GM20431 (cell line): Measurements from ENCODE around the gene NSUN7.
"Not testable (repeated sequence)": the region's sequence is repeated elsewhere in the genome, so short reads cannot be mapped to it uniquely, and the experiment has no call there.

Experiments
- in situ Hi-C: fragments of 300-500 bp; cut with MseI, MboI; formaldehyde crosslinking; loops from one replicate; pipeline ENCODE4 v1.15.0; 2020; ENCODE audit warnings: low sequenced_read_pairs; ENCODE audit not compliant: unreplicated experiment

The NSUN7 gene

DNA sequence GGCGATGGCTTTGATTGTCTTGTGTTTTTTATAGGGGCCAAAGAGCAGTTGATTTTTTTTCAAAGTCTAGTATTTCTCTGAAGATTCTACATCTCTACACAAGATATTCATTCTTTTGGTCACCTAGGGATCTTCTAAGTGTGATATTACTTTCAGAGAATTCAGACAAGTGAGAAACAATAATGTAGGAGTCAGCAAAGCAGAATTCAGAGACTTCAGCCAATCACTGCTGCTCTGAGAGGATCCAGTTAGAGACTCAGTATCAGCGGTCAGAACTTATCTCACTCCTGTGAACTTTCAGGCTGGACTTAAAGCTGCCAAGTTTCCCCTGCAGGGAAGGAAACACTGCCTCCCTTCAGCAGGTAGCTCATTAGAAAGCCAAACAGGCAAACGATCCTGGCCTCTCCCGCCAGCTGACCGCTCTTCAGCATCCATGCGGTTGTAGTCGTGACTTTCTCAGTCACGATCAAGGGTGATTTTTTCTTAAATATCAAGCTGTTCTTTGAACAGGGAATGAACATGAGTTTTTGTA is 59.2 kb downstream of the NSUN7 start:
- in situ Hi-C loops, result no loop called here

- in situ Hi-C loops, result no loop called here
Observed at GRCh38 chr4:40811956-40812355, 62.2 kb downstream of the NSUN7 start.

GRCh38 chr4:40812386-40812785 is 62.6 kb downstream of the NSUN7 start:
- in situ Hi-C loops, result no loop called here

GRCh38 chr4:40812856-40813255 is 63.1 kb downstream of the NSUN7 start:
- in situ Hi-C loops, result no loop called here

GRCh38 chr4:40817157-40817556 is 67.4 kb downstream of the NSUN7 start:
- in situ Hi-C loops, result not testable (repeated sequence)

DNA sequence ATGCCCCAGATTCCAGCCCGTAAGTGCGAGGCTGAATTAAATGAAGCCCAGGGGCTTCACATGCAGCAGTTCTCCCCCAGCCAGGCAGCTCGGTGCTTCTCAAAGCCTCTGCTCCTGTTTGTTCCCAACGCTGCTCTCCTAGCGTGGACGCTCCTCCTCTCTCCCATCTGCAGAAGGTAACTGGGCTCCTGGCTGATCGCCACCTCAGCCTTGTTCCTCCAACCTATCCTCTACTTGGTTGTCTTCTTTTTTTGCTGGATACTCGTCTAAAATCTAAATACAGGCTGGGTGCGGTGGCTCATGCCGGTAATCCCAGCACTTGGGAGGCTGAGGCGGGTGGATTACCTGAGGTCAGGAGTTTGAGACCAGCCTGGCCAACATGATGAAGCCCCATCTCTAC is 70.3 kb downstream of the NSUN7 start:
- in situ Hi-C loops, result no loop called here

DNA sequence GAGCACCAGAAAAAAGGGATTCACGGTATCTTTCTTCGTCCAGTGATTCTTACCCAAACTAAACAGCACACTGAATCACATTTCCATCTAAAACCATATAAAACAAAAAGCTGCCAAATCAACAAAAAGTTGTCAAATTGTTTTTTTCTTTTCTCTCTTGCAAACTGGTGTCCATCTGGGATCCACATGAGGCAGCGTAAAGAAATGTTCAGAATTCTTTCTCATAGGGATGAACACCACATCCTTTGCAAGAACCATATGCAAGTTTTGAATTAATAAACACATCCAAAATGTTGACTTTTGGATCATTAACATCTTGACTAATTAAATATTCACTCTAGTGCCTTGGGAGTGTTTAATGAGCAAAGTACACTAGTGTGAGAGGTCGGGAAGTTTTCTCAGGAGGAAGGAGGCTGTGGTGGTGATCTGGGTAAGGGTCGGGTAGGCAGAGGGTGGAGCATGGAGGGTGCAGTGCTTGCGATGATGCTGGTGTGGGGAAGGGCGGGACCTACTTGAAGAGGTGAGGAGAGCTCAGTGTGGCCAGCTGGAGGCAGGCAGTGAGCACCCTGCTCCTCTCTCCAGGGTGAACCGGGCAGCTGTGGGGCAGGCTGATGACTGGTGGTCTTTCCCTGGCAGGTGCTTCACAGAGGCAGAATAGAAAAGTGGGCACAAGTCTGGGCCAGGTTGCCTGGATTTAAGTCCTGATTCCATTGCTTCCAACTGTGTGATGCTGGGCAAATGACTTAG is 72.8 kb downstream of the NSUN7 start:
- in situ Hi-C loops, result no loop called here

GRCh38 chr4:40825014-40825838 is 75.5 kb downstream of the NSUN7 start:
- in situ Hi-C loops, result no loop called here

DNA sequence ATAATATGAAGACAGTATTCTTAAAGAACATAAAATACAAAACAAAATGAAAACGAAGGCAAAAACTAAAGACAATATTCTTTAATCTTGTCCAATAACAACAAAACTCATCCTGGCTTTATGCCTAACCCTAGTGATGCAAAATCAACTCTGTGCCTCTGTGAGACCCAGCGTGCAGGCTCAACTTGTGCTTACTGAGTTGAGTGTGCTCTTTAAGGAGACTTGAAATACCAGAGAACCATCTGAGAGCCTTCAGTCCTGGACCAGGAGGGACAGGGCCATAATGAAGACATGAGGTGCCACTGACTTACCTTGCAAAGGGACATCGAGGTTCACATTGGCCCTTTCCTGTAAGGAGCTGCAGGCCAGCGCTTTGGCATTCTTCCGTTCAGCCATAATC is 77.1 kb downstream of the NSUN7 start:
- in situ Hi-C loops, result no loop called here

- in situ Hi-C loops, result no loop called here
Observed at GRCh38 chr4:40827758-40828157, 78.0 kb downstream of the NSUN7 start.

GRCh38 chr4:40828661-40829060 is 78.9 kb downstream of the NSUN7 start:
- in situ Hi-C loops, result no loop called here

GRCh38 chr4:40829586-40829985 is 79.8 kb downstream of the NSUN7 start:
- in situ Hi-C loops, result no loop called here

DNA sequence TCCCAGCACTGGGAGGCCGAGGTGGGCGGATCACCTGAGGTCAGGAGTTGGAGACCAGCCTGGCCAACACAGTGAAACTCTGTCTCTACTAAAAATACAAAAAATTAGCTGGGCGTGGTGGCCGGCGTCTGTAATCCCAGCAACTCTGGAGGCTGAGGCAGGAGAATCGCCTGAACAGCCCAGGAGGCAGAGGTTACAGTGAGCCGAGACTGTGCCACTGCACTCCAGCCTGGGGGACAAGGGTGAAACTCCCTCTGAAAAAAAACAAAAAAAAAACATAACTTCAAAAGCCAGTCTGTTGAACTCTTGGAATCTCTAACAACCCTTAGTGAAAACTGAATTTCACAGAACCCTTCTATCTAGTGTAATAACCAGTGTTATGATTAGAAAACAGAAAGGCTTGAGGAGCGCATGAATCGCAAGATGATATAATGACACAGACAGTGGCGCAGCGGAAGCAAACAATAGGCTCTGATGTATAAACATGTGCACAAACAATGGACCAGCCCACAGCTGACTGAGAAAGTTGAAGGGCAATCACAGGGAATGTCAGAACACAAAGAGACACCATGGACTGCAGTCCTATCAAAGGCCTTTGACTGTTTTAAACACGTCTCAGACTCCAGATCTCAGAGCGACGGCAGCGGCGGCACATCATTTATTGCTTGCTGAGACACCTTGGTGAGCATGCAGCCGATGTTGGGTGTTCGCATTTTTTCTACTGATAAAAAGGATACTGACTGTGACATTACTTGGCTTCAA is 81.6 kb downstream of the NSUN7 start:
- in situ Hi-C loops, result no loop called here

- in situ Hi-C loops, result no loop called here
Observed at GRCh38 chr4:40832175-40832574, 82.4 kb downstream of the NSUN7 start.

GRCh38 chr4:40833212-40833611 is 83.5 kb downstream of the NSUN7 start:
- in situ Hi-C loops, result no loop called here

DNA sequence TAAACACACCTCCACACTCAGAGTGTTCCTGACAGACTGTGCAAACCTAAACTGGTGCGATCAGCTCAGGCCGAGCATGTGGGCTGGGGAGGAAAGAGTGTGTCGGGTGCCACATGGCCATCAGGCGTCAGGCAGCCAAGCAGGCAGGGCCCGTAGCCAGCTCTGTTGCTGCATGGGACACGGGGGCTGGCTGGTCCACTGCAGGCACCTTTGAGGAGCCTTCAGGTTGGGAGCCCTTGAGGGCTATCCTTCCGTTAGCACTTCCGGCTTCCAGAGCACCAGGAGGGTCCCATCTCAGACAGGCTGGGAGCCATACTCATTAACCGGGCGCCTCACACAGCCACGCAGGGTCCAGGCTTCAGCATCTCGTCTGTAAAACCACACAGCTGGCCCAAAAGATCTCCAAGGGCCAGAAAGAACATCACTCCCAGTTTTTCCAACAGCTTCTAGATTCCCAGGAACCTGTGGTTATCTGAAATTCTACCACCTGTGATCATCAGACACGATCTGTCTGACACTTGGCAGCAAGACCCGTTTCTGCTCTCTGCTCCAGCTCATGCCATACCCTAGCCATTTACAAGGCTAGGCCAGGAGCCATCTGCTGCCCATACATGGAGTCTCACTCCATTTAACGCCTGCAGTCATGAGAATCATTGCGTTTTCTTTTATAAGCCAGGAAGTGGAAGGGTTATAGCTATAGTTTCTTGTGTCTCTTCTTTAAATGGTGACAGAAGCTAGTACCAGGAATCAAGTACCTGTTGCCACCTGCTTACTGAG is 87.5 kb downstream of the NSUN7 start:
- in situ Hi-C loops, result no loop called here

- in situ Hi-C loops, result no loop called here
Observed at GRCh38 chr4:40838742-40839141, 89.0 kb downstream of the NSUN7 start.

- in situ Hi-C loops, result loop anchor here (10.0 kb wide), 1 partner anchor 96 kb away; the partner anchor contains the start of gene NSUN7
Observed at GRCh38 chr4:40840255-40840984, 90.7 kb downstream of the NSUN7 start.

- in situ Hi-C loops, result loop anchor here (10.0 kb wide), 1 partner anchor 96 kb away; the partner anchor contains the start of gene NSUN7
Observed at GRCh38 chr4:40840985-40841571, 91.3 kb downstream of the NSUN7 start.
